ENCODE measurements around the gene CAPN15.

The CAPN15 gene

DNA sequence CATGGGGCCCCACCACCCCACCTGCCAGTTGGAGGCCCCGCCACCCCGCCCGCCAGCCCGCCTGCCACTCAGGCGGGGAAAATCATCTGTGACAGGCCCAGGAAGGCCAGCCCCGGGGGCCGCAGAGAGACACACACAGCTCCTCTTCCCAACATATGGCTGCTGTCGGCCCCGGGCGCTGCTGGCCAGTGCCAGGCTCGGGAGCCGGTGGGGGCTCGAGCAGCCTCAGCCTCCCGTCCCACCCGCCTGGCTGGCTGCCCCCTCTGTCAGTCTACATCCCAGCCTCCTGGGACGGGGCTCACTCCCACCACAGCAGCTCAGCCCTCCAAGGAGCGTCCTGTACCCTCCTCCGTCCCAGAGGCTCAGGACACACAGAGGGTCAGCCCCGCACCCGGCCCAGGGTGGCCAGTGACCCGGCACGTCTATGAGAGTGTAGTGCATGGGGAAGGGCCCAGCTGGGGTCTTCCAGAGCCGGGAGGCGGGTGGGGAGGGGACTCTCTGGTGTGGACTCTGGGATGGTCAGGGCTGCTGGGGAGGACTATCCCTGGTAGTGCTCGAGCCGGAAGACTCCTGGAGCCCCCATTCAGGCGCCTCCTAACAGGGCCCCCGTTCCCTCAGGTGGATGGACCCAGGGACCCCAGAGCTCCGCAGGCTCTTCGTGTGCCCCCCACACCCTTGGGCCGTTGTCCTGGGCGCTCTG lies 29.1 kb downstream of the CAPN15 start:
- H3K9ac ChIP-seq (ENCODE audit: low read depth in 1 of 2, low read length in 2 of 2): no peak overlapping the region

DNA sequence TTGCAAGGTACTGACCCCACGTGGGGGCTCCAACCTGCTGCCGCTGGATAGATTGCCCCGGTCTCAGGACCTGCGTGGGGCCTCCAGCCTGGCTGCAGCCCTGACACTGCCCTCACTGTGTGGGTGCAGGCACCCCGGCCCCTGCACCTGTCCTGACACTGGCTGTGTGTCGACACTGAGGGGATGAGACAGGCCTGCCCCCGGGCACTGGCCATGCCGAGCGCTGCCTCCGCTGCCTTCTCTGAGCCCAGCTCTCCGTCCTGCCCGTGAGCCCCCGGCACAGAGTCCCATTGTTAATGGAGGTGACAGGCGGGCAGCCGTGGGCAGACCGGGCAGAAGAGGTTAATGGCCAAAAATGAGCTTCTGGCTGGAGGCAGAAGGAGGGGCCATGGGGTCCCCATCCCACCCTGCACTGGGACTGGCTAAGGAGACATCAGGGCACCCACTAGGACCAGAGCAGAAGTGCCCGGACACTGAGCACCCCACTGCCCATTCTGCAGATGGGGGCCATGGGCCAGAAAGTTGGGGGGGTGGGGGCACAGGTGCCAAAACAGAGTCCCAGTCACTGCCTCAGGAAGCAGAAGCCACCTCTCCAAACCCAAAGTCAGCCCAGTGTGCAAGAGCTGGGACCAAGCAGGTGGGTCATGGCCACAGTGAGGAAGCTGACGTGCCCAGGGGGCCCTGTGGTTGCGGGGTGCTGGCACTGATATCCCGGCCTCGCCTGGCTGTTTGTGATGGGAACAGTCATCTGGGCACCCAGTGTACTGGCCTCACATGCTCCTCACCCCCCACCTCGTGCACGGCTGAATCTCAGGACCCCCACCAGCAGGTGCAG lies 30.2 kb downstream of the CAPN15 start:
- Histone ChIP-seq H3K9me3 (ENCODE audit: control insufficient read depth in 2 of 2, low read length in 2 of 2) (no peaks in the 10 kb centered on the region), H3K4me3 (ENCODE audit: low read length in 2 of 2) (no peak overlapping the region), H3K36me3 (ENCODE audit: control insufficient read depth in 2 of 2, insufficient read depth in 2 of 2, low read length in 2 of 2) (no peaks in the 10 kb centered on the region), H3K27ac (ENCODE audit: low read depth in 2 of 2, low read length in 2 of 2) (no peak overlapping the region), H3K4me1 (ENCODE audit: control insufficient read depth in 2 of 2, insufficient read depth in 2 of 2, low read length in 2 of 2) (peaks cover 0 to 5% of the 10 kb centered on the region in 2 donors), H3K27me3 (ENCODE audit: control insufficient read depth in 2 of 2, insufficient read depth in 2 of 2, low read length in 2 of 2) (peaks cover 21 to 41% of the 10 kb centered on the region in 2 donors), H3K9ac (ENCODE audit: low read depth in 1 of 2, low read length in 2 of 2) (no peak overlapping the region)

More for the DNA sequence above, 29.1 kb downstream of the CAPN15 start:
- Histone ChIP-seq H3K4me3 (ENCODE audit: low read length in 2 of 2) (no peak overlapping the region), H3K36me3 (ENCODE audit: control insufficient read depth in 2 of 2, insufficient read depth in 2 of 2, low read length in 2 of 2) (no peaks in the 10 kb centered on the region), H3K27me3 (ENCODE audit: control insufficient read depth in 2 of 2, insufficient read depth in 2 of 2, low read length in 2 of 2) (peaks cover 11 to 31% of the 10 kb centered on the region in 2 donors), H3K4me1 (ENCODE audit: control insufficient read depth in 2 of 2, insufficient read depth in 2 of 2, low read length in 2 of 2) (peaks cover 0 to 5% of the 10 kb centered on the region in 2 donors), H3K27ac (ENCODE audit: low read depth in 2 of 2, low read length in 2 of 2) (no peak overlapping the region), H3K9me3 (ENCODE audit: control insufficient read depth in 2 of 2, low read length in 2 of 2) (no peaks in the 10 kb centered on the region)

DNA sequence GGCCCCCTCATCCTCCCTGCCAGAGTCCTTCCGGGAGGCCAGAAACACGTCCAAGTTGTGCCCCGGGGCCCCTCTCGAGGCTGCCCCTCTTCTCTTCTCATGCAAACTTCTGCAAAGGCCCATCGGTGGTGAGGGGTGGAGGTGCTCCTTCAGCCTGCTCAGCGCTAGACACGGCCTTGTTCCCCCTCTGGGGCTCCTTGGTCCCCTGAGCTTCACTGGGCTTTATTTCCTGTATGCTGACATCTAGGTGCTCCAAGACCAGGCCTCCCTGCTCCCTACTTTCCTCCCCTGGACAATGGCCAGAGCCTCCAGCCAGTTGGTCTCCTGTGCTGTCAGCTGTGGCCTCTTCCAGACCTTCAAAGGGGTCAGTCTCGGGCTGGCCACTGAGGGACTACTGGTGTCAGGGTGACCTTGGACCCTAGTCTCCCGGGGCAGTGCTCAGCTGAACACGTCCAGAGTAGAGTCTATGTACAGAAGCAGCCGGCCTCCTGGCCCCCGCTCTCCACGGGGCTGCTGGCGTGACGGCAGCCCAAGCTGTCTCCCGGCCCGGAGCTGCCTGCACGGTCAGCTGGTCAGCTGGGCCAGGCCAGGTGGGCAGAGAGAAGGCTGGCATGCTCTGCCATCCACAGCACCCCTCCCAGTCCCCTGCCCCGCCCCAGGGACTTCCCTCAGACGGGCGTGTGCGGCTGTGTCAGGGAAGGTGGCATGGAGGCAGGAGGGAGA lies 30.9 kb downstream of the CAPN15 start:
- no peak overlapping the region for H3K27ac ChIP-seq (ENCODE audit: low read depth in 2 of 2, low read length in 2 of 2)
- H3K4me3 ChIP-seq (ENCODE audit: low read length in 2 of 2): no peak overlapping the region
- no peak overlapping the region for H3K9ac ChIP-seq (ENCODE audit: low read depth in 1 of 2, low read length in 2 of 2)
- H3K27me3 ChIP-seq (ENCODE audit: control insufficient read depth in 2 of 2, insufficient read depth in 2 of 2, low read length in 2 of 2): peaks cover 21 to 43% of the 10 kb centered on the region in 2 donors
- peaks cover 0 to 5% of the 10 kb centered on the region in 2 donors for H3K4me1 ChIP-seq (ENCODE audit: control insufficient read depth in 2 of 2, insufficient read depth in 2 of 2, low read length in 2 of 2)
- no peaks in the 10 kb centered on the region for H3K9me3 ChIP-seq (ENCODE audit: control insufficient read depth in 2 of 2, low read length in 2 of 2)
- no peaks in the 10 kb centered on the region for H3K36me3 ChIP-seq (ENCODE audit: control insufficient read depth in 2 of 2, insufficient read depth in 2 of 2, low read length in 2 of 2)

DNA sequence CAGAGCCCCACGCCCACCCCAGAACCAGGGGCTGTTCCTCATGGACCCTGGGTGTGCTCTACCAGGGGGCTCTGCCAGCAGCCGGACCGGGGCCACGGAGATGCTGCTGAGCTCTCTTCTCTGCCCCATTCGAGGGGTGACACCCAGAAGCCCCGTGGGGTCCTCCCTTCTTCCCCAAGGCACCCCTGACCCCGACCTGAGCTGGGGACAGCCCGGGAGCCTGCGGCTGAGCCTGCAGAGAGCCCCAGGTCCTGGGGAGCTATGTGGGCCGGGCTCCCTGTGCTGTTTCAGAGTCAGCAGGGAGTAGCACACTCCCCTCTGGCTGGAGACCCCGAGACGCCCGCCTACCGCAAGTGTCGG lies 31.5 kb downstream of the CAPN15 start:
- no peaks in the 10 kb centered on the region for H3K36me3 ChIP-seq (ENCODE audit: control insufficient read depth in 2 of 2, insufficient read depth in 2 of 2, low read length in 2 of 2)
- H3K4me3 ChIP-seq (ENCODE audit: low read length in 2 of 2): no peak overlapping the region
- no peak overlapping the region for H3K9ac ChIP-seq (ENCODE audit: low read depth in 1 of 2, low read length in 2 of 2)
- H3K27ac ChIP-seq (ENCODE audit: low read depth in 2 of 2, low read length in 2 of 2): no peak overlapping the region
- H3K9me3 ChIP-seq (ENCODE audit: control insufficient read depth in 2 of 2, low read length in 2 of 2): no peaks in the 10 kb centered on the region
- peaks cover 21 to 43% of the 10 kb centered on the region in 2 donors for H3K27me3 ChIP-seq (ENCODE audit: control insufficient read depth in 2 of 2, insufficient read depth in 2 of 2, low read length in 2 of 2)
- peaks cover 0 to 5% of the 10 kb centered on the region in 2 donors for H3K4me1 ChIP-seq (ENCODE audit: control insufficient read depth in 2 of 2, insufficient read depth in 2 of 2, low read length in 2 of 2)

DNA sequence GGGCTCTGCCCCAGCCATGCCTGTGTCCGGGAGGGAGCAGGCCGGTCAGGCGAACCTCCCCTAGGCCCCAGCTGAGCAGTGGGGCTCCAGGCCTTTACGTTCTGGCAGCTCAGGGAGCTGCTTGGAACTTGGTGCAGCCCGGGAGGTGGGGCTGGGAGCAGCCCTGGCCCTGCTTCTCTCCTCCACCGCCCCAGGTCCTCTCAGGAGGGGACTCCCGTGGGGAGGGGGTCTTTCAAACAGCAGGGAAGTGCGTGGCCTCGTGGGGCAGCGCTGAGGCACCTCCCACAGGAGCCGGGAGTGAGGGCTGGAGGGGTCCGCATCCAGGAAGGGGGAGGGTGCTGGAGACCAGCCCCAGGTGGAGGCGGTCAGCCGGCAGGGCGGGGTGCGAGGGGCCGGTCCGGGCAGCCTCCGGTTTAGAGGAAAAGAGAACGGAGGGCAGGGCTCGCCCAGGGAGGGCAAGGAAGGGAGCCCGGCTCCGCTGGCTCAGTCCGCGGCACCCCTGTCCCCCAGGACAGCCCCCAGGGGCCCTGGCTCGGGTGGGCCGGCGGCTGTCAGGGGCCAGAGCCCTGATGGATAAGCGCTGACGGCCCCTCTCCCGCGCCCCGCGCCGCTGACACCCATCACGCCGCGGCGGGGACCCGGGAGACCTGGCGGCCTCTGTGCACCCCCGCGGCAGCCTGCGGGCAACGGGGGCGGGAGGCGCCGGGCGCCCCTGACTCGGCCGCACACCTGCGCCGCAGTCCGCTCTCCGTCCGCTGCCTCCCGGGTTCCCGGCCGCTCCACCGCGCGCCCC lies 32.1 kb downstream of the CAPN15 start:
- H3K9ac ChIP-seq (ENCODE audit: low read depth in 1 of 2, low read length in 2 of 2): no peak overlapping the region
- no peaks in the 10 kb centered on the region for H3K9me3 ChIP-seq (ENCODE audit: control insufficient read depth in 2 of 2, low read length in 2 of 2)
- no peak overlapping the region for H3K4me3 ChIP-seq (ENCODE audit: low read length in 2 of 2)
- H3K27ac ChIP-seq (ENCODE audit: low read depth in 2 of 2, low read length in 2 of 2): no peak overlapping the region
- peaks cover 0 to 5% of the 10 kb centered on the region in 2 donors for H3K4me1 ChIP-seq (ENCODE audit: control insufficient read depth in 2 of 2, insufficient read depth in 2 of 2, low read length in 2 of 2)
- peaks cover 21 to 43% of the 10 kb centered on the region in 2 donors for H3K27me3 ChIP-seq (ENCODE audit: control insufficient read depth in 2 of 2, insufficient read depth in 2 of 2, low read length in 2 of 2)
- no peaks in the 10 kb centered on the region for H3K36me3 ChIP-seq (ENCODE audit: control insufficient read depth in 2 of 2, insufficient read depth in 2 of 2, low read length in 2 of 2)

DNA sequence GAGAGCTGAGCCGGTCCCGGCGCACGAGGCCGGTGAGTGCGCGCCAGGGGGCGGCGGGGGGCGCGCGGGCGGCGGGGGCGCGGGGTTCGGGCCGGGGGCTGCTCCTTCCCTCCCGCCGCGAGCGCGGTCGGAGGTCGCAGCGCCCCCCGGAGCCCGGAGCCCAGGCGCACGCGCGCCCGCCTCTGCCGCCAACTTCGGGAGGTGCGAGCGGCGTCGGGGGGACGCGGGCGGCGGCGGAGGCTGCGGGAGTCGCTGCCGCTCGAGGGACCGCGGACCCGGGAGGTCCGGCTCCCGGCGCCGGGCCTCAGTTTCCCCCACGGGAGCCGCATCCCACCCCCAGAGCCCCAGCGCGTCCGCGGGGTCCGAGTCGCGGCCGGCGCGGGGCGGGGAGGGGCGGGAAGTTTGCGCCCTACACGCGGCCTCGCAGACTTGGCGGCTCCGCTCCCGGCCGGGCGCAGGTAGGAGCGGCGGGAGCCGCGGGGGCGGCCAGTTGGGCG lies 32.7 kb downstream of the CAPN15 start, which contains the start of gene PRR35:
PRR35 (plus strand) TSS at position 191 of the 497 bp plus-strand sequence. CDS start 2,901 bp downstream, outside the sequence.
- Histone ChIP-seq H3K27ac (ENCODE audit: low read depth in 2 of 2, low read length in 2 of 2) (no peak within 1 kb of the TSS), H3K27me3 (ENCODE audit: control insufficient read depth in 2 of 2, insufficient read depth in 2 of 2, low read length in 2 of 2) (peaks cover 21 to 43% of the 10 kb centered on the region in 2 donors), H3K4me1 (ENCODE audit: control insufficient read depth in 2 of 2, insufficient read depth in 2 of 2, low read length in 2 of 2) (peaks cover 0 to 2% of the 10 kb centered on the region in 2 donors), H3K9ac (ENCODE audit: low read depth in 1 of 2, low read length in 2 of 2) (no peak within 1 kb of the TSS), H3K36me3 (ENCODE audit: control insufficient read depth in 2 of 2, insufficient read depth in 2 of 2, low read length in 2 of 2) (no peaks in the 10 kb centered on the region), H3K9me3 (ENCODE audit: control insufficient read depth in 2 of 2, low read length in 2 of 2) (no peaks in the 10 kb centered on the region), H3K4me3 (ENCODE audit: low read length in 2 of 2) (no peak within 1 kb of the TSS)

DNA sequence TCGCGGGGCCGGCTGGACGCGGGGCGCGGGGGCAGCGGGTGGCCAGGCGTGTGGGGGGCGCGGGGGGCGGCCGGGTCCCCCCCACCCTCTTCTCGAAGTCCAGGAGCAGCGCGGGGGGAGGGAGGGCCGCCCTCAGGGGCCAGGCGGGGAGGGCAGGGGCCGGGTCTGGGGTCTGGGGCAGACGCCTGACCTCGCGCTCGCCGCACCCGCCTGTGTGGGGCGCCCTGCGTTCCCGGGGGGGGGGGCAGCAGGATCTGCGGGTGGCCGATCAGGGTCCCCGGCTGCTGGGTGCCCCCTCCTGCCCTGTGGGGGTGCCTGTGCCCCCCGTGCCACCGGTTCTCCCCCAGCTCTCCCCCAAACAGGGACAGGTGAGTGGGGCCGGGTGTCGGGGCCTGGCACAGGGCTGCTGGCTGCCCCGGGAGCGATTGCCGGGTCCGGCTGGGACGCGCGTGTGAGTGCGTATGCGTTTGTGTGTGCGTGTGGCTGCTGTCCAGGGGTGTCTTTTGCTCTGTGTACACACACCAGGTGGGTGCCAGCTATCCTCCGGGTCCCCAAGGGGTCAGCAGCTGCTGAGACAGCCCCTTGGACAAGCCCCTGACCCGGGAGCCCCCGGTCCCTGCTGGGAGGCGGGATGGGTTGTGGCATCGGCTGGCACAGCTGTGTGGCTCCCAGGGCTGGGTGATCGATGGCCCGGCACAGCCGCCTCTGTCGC lies 33.3 kb downstream of the CAPN15 start:
- H3K36me3 ChIP-seq (ENCODE audit: control insufficient read depth in 2 of 2, insufficient read depth in 2 of 2, low read length in 2 of 2): no peaks in the 10 kb centered on the region
- H3K9me3 ChIP-seq (ENCODE audit: control insufficient read depth in 2 of 2, low read length in 2 of 2): no peaks in the 10 kb centered on the region
- H3K27me3 ChIP-seq (ENCODE audit: control insufficient read depth in 2 of 2, insufficient read depth in 2 of 2, low read length in 2 of 2): peaks cover 21 to 43% of the 10 kb centered on the region in 2 donors
- H3K4me1 ChIP-seq (ENCODE audit: control insufficient read depth in 2 of 2, insufficient read depth in 2 of 2, low read length in 2 of 2): peaks cover 0 to 2% of the 10 kb centered on the region in 2 donors
- H3K9ac ChIP-seq (ENCODE audit: low read depth in 1 of 2, low read length in 2 of 2): no peak overlapping the region
- no peak overlapping the region for H3K27ac ChIP-seq (ENCODE audit: low read depth in 2 of 2, low read length in 2 of 2)
- H3K4me3 ChIP-seq (ENCODE audit: low read length in 2 of 2): no peak overlapping the region

DNA sequence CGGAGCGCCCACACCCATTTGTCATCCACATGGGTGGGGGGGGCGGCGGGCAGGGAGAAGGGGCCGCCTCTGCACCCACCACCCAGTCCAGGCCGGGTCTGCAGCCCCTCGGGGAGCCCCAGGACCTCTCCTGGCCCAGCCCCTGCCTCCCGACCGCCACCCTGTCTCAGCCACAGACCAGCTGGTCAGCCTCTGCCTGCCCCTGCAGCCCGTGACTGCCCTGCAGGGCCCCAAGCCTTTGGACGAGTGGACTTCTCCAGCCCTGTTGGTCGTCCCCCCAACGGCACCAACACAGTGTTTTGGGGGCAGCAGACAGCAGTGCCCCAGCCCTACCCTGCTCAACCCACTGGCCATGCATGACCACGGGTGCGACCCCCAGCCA lies 33.9 kb downstream of the CAPN15 start:
- no peaks in the 10 kb centered on the region for H3K36me3 ChIP-seq (ENCODE audit: control insufficient read depth in 2 of 2, insufficient read depth in 2 of 2, low read length in 2 of 2)
- H3K27me3 ChIP-seq (ENCODE audit: control insufficient read depth in 2 of 2, insufficient read depth in 2 of 2, low read length in 2 of 2): peaks cover 21 to 43% of the 10 kb centered on the region in 2 donors
- no peak overlapping the region for H3K4me3 ChIP-seq (ENCODE audit: low read length in 2 of 2)
- no peak overlapping the region for H3K27ac ChIP-seq (ENCODE audit: low read depth in 2 of 2, low read length in 2 of 2)
- no peak overlapping the region for H3K9ac ChIP-seq (ENCODE audit: low read depth in 1 of 2, low read length in 2 of 2)
- H3K9me3 ChIP-seq (ENCODE audit: control insufficient read depth in 2 of 2, low read length in 2 of 2): no peaks in the 10 kb centered on the region
- peaks cover 4 to 5% of the 10 kb centered on the region in 2 donors for H3K4me1 ChIP-seq (ENCODE audit: control insufficient read depth in 2 of 2, insufficient read depth in 2 of 2, low read length in 2 of 2)

Data from mucosa of rectum (tissue), 2 donors.